Small intestine (tissue), 16 donors: ENCODE measurements around the gene EPHB4. TPM values are rescaled to one million over a fixed set of nuclear protein-coding genes. Genes with fewer than 3 reads are reported as not detected.

Source experiments
- DNase-seq, 2 donors: peaks; one replicate each; pipeline versions ENCODE4 v3.0.0 to v3.0.0-alpha.2; 2013
- FAIRE-seq: peaks from 2 replicates; lab custom pipeline; 2012; peaks lifted over from hg19 to GRCh38; lab: Jason Lieb, UNC
- H3K27ac ChIP-seq, 3 donors: one replicate each; pipeline ENCODE4 v1.5.1; 2013; ENCODE audit warnings: low read length in 2 of 3, mild to moderate bottlenecking in 2 of 3, control low read depth in 1 of 3, inconsistent platforms in 1 of 3, low read depth in 1 of 3, moderate library complexity in 1 of 3
- H3K27me3 ChIP-seq, 3 donors: one replicate each; pipeline ENCODE4 v1.6.1; 2013; ENCODE audit warnings: low read length in 3 of 3, inconsistent platforms in 1 of 3; ENCODE audit not compliant: control insufficient read depth in 3 of 3, insufficient read depth in 3 of 3
- H3K36me3 ChIP-seq, 3 donors: one replicate each; pipeline ENCODE4 v1.6.1; 2013; ENCODE audit warnings: low read length in 3 of 3, inconsistent platforms in 1 of 3, low read depth in 1 of 3, mild to moderate bottlenecking in 1 of 3, moderate library complexity in 1 of 3; ENCODE audit not compliant: control insufficient read depth in 3 of 3, insufficient read depth in 2 of 3
- H3K4me1 ChIP-seq, 3 donors: one replicate each; pipeline ENCODE4 v1.6.1; 2013; ENCODE audit warnings: low read length in 2 of 3, inconsistent platforms in 1 of 3, low read depth in 1 of 3, mild to moderate bottlenecking in 1 of 3, moderate library complexity in 1 of 3; ENCODE audit not compliant: control insufficient read depth in 3 of 3, insufficient read depth in 2 of 3
- H3K4me3 ChIP-seq, 3 donors: one replicate each; pipeline ENCODE4 v1.5.1; 2013; ENCODE audit warnings: low read length in 3 of 3, control low read depth in 1 of 3, inconsistent platforms in 1 of 3, low read depth in 1 of 3, mild to moderate bottlenecking in 1 of 3, moderate library complexity in 1 of 3
- H3K9me3 ChIP-seq, 2 donors: one replicate each; pipeline ENCODE4 v1.6.1; 2013; ENCODE audit warnings: low read depth in 1 of 2, low read length in 1 of 2; ENCODE audit not compliant: control insufficient read depth in 2 of 2, insufficient read depth in 1 of 2
- WGBS, 3 donors: extraction: QIAGEN DNeasy Blood & Tissue Kit; methylation state at CpG; one replicate each; pipeline ENCODE4 v1.1.7; 2013; 5-methylcytosine and 5-hydroxymethylcytosine counted together
- long read RNA-seq, 10 donors: transcript quantifications; one replicate each; lab custom pipeline, GENCODE V29; 2026
- polyA plus RNA-seq, 4 donors: library from polyadenylated mRNA; stranded (reverse) in 3 of 4; unstranded in 1 of 4; fragments of 200-250 nt in 3 of 4; fragments of 120-200 nt in 1 of 4; gene quantifications; one replicate each; pipeline versions ENCODE4 v1.2.1 to v1.2.3, GENCODE V29; 2013
- donor health status: healthy with polysubstance abuse.
- donor health status: control.
- donor health status: control.
- donor health status: Bipolar disorder and iron deficiency.
- donor health status: healthy.

EPHB4 gene
- polyA plus RNA-seq = 10 to 100 TPM in 2 of 4 donors, 1 to 10 TPM in 2; 1.3 to 53.9 (median 20.0) TPM
- long read RNA-seq, donor 1, full-length matches to known transcripts = 7 of 80 reads
- long read RNA-seq, donor 1, partial matches to known transcripts = 60 of 80 reads
- long read RNA-seq, donor 1, other reads (novel, unspliced or antisense) = 13 of 80 reads
- long read RNA-seq, donor 2, full-length matches to known transcripts = 2 of 24 reads
- long read RNA-seq, donor 2, partial matches to known transcripts = 22 of 24 reads
- long read RNA-seq, donor 2, other reads (novel, unspliced or antisense) = 0 of 24 reads
- long read RNA-seq, donor 3, full-length matches to known transcripts = 2 of 65 reads
- long read RNA-seq, donor 3, partial matches to known transcripts = 63 of 65 reads
- long read RNA-seq, donor 3, other reads (novel, unspliced or antisense) = 0 of 65 reads
- long read RNA-seq, donor 4, full-length matches to known transcripts = 1 of 1 reads
- long read RNA-seq, donor 4, partial matches to known transcripts = 0 of 1 reads
- long read RNA-seq, donor 4, other reads (novel, unspliced or antisense) = 0 of 1 reads
- long read RNA-seq, donor 5, partial matches to known transcripts = 61 of 61 reads
- long read RNA-seq, donor 5, other reads (novel, unspliced or antisense) = 0 of 61 reads
- long read RNA-seq, donor 6, partial matches to known transcripts = 35 of 56 reads
- long read RNA-seq, donor 6, other reads (novel, unspliced or antisense) = 21 of 56 reads
- long read RNA-seq, donor 7, full-length matches to known transcripts = 8 of 152 reads
- long read RNA-seq, donor 7, partial matches to known transcripts = 123 of 152 reads
- long read RNA-seq, donor 7, other reads (novel, unspliced or antisense) = 21 of 152 reads
- long read RNA-seq, donor 8, partial matches to known transcripts = 16 of 16 reads
- long read RNA-seq, donor 8, other reads (novel, unspliced or antisense) = 0 of 16 reads
- long read RNA-seq, donor 9 = 0 reads
- long read RNA-seq, donor 10, full-length matches to known transcripts = 7 of 97 reads
- long read RNA-seq, donor 10, partial matches to known transcripts = 90 of 97 reads
- long read RNA-seq, donor 10, other reads (novel, unspliced or antisense) = 0 of 97 reads

- FAIRE-seq = no peak
Observed at GRCh38 chr7:100827330-100828226, at the start of gene EPHB4. Gene EPHB4 (minus strand): TSS chr7:100827523. CDS start chr7:100827030, 493 bp downstream.

GRCh38 chr7:100875356-100875751 is 48.0 kb upstream of the EPHB4 start:
- H3K4me1 ChIP-seq = peaks cover 3 to 16% (median 14%) of the 10 kb centered on the region in 3 donors
- FAIRE-seq = no peak
- no peaks in the 10 kb centered on the region for H3K27me3 ChIP-seq
- no peaks in the 10 kb centered on the region for H3K9me3 ChIP-seq
- H3K27ac ChIP-seq = peak overlapping the region; percentile 58 to 93 (median 86)
- DNase-seq = peak; percentile 33 to 65
- H3K4me3 ChIP-seq = peak overlapping the region; percentile 86 to 98 (median 93)
- H3K36me3 ChIP-seq = peaks cover 0 to 78% (median 2%) of the 10 kb centered on the region in 3 donors
- WGBS, 3 donors = 0 to 1% (median 0%) methylated on average over 32 to 39 of the region's 39 CpGs

More at GRCh38 chr7:100827330-100828226, at the start of gene EPHB4:
- DNase-seq = peak; percentile 52 to 88
- Histone ChIP-seq H3K27ac (peak within 1 kb of the TSS; percentile 3 to 76 (median 35)), H3K4me1 (peaks cover 0 to 17% (median 0%) of the 10 kb centered on the region in 3 donors), H3K9me3 (peaks cover 0 to 5% of the 10 kb centered on the region in 2 donors), H3K27me3 (no peaks in the 10 kb centered on the region), H3K4me3 (peak within 1 kb of the TSS; percentile 64 to 78 (median 70)), H3K36me3 (peaks cover 0 to 22% (median 0%) of the 10 kb centered on the region in 3 donors)
- WGBS, 3 donors = 0 to 1% (median 1%) methylated on average over 42 to 80 of the region's 80 CpGs

GRCh38 chr7:100874577-100875355 is 47.4 kb upstream of the EPHB4 start, which contains the start of gene SRRT:
Gene SRRT (plus strand): TSS chr7:100875103. CDS start chr7:100875591, 488 bp downstream.
- DNase-seq = peak; percentile 98 to 99
- Histone ChIP-seq H3K4me1 (peaks cover 3 to 16% (median 14%) of the 10 kb centered on the region in 3 donors), H3K27me3 (no peaks in the 10 kb centered on the region), H3K9me3 (no peaks in the 10 kb centered on the region), H3K4me3 (peak within 1 kb of the TSS; percentile 86 to 98 (median 93)), H3K27ac (peak within 1 kb of the TSS; percentile 81 to 99 (median 86)), H3K36me3 (peaks cover 0 to 77% (median 2%) of the 10 kb centered on the region in 3 donors)
- no peak for FAIRE-seq
- WGBS, 3 donors = 2% methylated on average over 55 to 79 of the region's 79 CpGs

- DNase-seq (no peak), FAIRE-seq (no peak)
- Histone ChIP-seq H3K27me3 (no peaks in the 10 kb centered on the region), H3K4me1 (peaks cover 3 to 16% (median 14%) of the 10 kb centered on the region in 3 donors), H3K4me3 (peak overlapping the region in 2 of 3 donors; percentile 86 to 98), H3K36me3 (peaks cover 0 to 74% (median 2%) of the 10 kb centered on the region in 3 donors), H3K9me3 (no peaks in the 10 kb centered on the region), H3K27ac (peak overlapping the region; percentile 81 to 99 (median 86))
- 48 to 61% (median 60%) methylated on average over 8 of the region's 8 CpGs for WGBS, 3 donors
Observed at GRCh38 chr7:100874300-100874576, 46.9 kb upstream of the EPHB4 start.

- Histone ChIP-seq H3K27ac (peak overlapping the region in 2 of 3 donors; percentile 86 to 99), H3K36me3 (peaks cover 0 to 74% (median 2%) of the 10 kb centered on the region in 3 donors)
Observed at GRCh38 chr7:100873599-100874299, 46.4 kb upstream of the EPHB4 start.

GRCh38 chr7:100867776-100868485 is 40.6 kb upstream of the EPHB4 start:
- peak overlapping the region in 2 of 3 donors; percentile 91 to 94 for H3K27ac ChIP-seq
- DNase-seq (peak in 1 of 2 donors; percentile 80), FAIRE-seq (no peak)
- peak overlapping the region; percentile 37 to 92 (median 79) for H3K4me3 ChIP-seq
- 32 to 62% (median 56%) methylated on average over 27 of the region's 27 CpGs for WGBS, 3 donors
- H3K27me3 ChIP-seq = no peaks in the 10 kb centered on the region
- H3K4me1 ChIP-seq = peaks cover 4 to 17% (median 4%) of the 10 kb centered on the region in 3 donors
- no peaks in the 10 kb centered on the region for H3K9me3 ChIP-seq
- peaks cover 0 to 55% (median 0%) of the 10 kb centered on the region in 3 donors for H3K36me3 ChIP-seq

More at GRCh38 chr7:100873599-100874299, 46.4 kb upstream of the EPHB4 start:
- FAIRE-seq (no peak), DNase-seq (no peak)
- WGBS, 3 donors = 95% methylated on average over 10 of the region's 10 CpGs
- Histone ChIP-seq H3K4me1 (peaks cover 3 to 20% (median 14%) of the 10 kb centered on the region in 3 donors), H3K27me3 (no peaks in the 10 kb centered on the region), H3K4me3 (peak overlapping the region in 1 of 3 donors; percentile 86), H3K9me3 (no peaks in the 10 kb centered on the region)
